ENCODE results near the gene KRTAP1-3.

Gene KRTAP1-3

DNA sequence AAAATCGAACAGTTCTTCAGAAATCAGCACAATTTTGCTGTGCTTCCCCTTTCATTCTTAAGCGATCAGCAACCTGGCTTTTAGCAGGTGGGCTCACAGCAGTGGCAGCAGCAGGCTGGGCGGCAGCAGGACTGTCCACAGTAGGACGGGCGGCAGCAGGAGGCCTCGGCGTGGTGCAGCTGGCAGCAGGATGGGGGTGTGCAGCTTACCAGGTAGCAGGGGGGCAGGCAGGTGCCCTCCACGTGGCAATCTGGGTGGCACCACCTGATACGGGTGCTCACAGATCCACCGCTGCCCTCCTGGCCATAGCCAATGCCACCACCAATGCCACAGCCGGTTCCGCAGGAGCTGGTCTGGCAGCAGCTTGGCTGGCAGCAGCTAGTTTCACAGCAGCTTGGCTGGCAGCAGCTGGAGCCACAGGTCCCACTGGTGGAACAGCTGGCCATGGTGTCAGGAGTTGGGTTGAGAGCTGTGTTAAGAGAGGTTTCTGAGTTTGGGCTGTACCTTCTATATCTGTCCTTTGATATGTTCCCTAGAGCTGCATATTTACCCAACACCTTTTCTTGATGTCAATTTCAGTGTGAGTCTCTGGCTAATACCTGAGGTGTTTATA is 4.9 kb downstream of the KRTAP1-3 start, which contains the start of gene KRTAP1-4:
KRTAP1-4 (minus strand) TSS at position 563 of the 613 bp plus-strand sequence; CDS start at position 446, 117 bp downstream.
- no peak for DNase-seq
- no peak within 1 kb of the TSS for H3K4me3 ChIP-seq (ENCODE audit: insufficient read depth, low read depth, low read length, poor library complexity, severe bottlenecking)
- no peaks in the 10 kb centered on the region for H3K36me3 ChIP-seq (ENCODE audit: control insufficient read depth, insufficient read depth, low read length)
- H3K9me3 ChIP-seq (ENCODE audit: control insufficient read depth, low read length): no peaks in the 10 kb centered on the region
- no peak within 1 kb of the TSS for H3K27ac ChIP-seq (ENCODE audit: insufficient read depth, low read length, poor library complexity, severe bottlenecking)
- H3K27me3 ChIP-seq (replicated peaks; ENCODE audit: control insufficient read depth, insufficient read depth, low read length, poor library complexity, severe bottlenecking): no peaks in the 10 kb centered on the region
- H3K4me1 ChIP-seq (ENCODE audit: control insufficient read depth, insufficient read depth, low read length, poor library complexity, severe bottlenecking): no peaks in the 10 kb centered on the region

DNA sequence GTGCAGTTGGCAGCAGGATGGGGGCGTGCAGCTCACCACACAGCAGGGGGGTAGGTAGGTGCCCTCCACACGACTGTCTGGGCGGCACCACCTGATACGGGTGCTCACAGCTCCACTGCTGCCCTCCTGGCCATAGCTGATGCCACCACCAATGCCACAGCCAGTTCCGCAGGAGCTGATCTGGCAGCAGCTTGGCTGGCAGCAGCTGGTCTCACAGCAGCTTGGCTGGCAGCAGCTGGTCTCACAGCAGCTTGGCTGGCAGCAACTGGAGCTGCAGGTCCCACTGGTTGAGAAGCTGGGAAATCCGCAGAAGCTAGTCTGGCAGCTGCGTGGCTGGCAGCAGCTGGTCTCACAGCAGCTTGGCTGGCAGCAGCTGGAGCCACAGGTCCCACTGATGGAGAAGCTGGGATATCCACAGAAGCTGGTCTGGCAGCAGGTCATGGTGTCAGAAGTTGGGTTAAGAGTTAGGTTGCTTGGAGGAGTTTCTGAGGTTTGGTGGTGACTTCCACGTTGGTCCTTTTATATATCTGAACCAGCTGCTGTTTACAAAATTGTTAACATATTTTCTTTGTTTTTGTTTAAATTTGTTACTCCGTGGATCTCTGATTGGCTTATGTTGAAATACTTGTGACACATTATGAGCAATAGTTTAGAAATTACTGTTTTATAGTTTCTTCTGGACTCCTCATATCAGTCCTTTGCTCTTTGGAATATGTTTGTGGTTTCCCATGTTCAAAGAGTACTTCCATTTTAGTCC is 7.8 kb downstream of the KRTAP1-3 start, which contains the start of gene KRTAP1-5:
KRTAP1-5 (minus strand) TSS at position 494 of the 757 bp plus-strand sequence; CDS start at position 441, 53 bp downstream.
- no peak for DNase-seq
- Histone ChIP-seq H3K27ac (ENCODE audit: insufficient read depth, low read length, poor library complexity, severe bottlenecking) (no peak within 1 kb of the TSS), H3K4me3 (ENCODE audit: insufficient read depth, low read depth, low read length, poor library complexity, severe bottlenecking) (no peak within 1 kb of the TSS), H3K9me3 (ENCODE audit: control insufficient read depth, low read length) (no peaks in the 10 kb centered on the region), H3K36me3 (ENCODE audit: control insufficient read depth, insufficient read depth, low read length) (no peaks in the 10 kb centered on the region), H3K27me3 (replicated peaks; ENCODE audit: control insufficient read depth, insufficient read depth, low read length, poor library complexity, severe bottlenecking) (no peaks in the 10 kb centered on the region), H3K4me1 (ENCODE audit: control insufficient read depth, insufficient read depth, low read length, poor library complexity, severe bottlenecking) (no peaks in the 10 kb centered on the region)

DNA sequence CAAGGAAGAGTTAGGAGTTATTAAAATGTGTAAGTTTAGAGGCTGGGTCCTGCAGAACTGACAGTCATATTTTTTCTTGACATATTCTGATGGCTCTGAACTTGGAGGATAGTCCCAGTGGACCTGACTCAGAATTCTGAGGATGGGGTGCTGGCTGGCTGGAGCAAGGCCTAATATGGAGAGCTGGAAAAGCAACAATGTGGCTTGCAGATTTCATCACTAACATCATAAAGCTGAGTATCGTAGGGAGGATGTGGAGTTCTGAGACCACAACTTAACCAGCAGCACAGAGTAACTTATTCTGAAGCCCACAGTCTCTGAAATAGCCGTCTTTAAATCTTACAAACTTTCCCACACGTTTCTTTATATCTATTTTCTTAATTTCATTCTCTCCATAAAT is 10.0 kb downstream of the KRTAP1-3 start:
- DNase-seq: no peak

DNA sequence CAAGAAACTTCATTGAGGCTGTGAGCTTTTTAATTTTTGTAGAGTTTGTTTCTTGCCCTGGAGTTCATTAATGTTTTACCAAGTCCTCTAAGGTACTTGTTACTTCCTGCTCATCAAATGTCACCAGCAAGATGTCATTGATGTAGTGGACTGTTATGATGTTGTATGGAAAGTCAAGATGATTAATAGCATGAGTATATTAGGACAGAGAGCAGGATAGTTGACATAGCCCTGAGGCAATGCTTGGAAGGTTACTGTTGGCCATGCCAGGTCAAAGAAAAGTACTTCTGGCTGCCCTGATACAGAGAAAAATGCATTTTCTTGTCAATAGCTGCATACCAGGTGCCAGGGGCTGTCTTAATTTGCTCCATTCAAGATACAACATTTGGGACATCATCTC is 14.3 kb downstream of the KRTAP1-3 start:
- H3K4me3 ChIP-seq (ENCODE audit: insufficient read depth, low read depth, low read length, poor library complexity, severe bottlenecking): no peak overlapping the region
- DNase-seq: no peak
- H3K9me3 ChIP-seq (ENCODE audit: control insufficient read depth, low read length): no peaks in the 10 kb centered on the region
- no peaks in the 10 kb centered on the region for H3K4me1 ChIP-seq (ENCODE audit: control insufficient read depth, insufficient read depth, low read length, poor library complexity, severe bottlenecking)
- no peaks in the 10 kb centered on the region for H3K27me3 ChIP-seq (replicated peaks; ENCODE audit: control insufficient read depth, insufficient read depth, low read length, poor library complexity, severe bottlenecking)
- no peaks in the 10 kb centered on the region for H3K36me3 ChIP-seq (ENCODE audit: control insufficient read depth, insufficient read depth, low read length)
- H3K27ac ChIP-seq (ENCODE audit: insufficient read depth, low read length, poor library complexity, severe bottlenecking): no peak overlapping the region

More for the DNA sequence above, 10.0 kb downstream of the KRTAP1-3 start:
- H3K27ac ChIP-seq (ENCODE audit: insufficient read depth, low read length, poor library complexity, severe bottlenecking): no peak overlapping the region
- H3K4me1 ChIP-seq (ENCODE audit: control insufficient read depth, insufficient read depth, low read length, poor library complexity, severe bottlenecking): no peaks in the 10 kb centered on the region
- H3K27me3 ChIP-seq (replicated peaks; ENCODE audit: control insufficient read depth, insufficient read depth, low read length, poor library complexity, severe bottlenecking): no peaks in the 10 kb centered on the region
- no peaks in the 10 kb centered on the region for H3K36me3 ChIP-seq (ENCODE audit: control insufficient read depth, insufficient read depth, low read length)
- H3K9me3 ChIP-seq (ENCODE audit: control insufficient read depth, low read length): no peaks in the 10 kb centered on the region
- no peak overlapping the region for H3K4me3 ChIP-seq (ENCODE audit: insufficient read depth, low read depth, low read length, poor library complexity, severe bottlenecking)

DNA sequence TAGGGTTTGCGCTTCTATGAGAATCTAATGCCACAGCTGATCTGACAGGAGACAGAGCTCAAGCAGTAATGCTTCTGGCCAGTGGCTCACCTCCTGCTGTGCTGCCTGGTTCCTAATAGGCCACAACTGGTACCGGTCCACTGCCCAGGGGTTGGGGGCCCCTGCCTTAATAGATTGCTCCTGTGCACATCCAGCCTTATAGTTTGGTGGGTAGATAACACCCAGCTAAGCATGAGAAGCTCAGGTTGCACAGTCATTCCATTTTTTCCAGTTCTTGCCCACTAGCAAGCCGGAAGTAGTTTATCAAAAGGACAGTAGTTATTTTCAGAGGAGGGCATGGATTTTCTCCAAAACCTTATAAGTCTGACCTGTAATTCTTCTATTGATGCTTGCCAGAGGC is 15.3 kb downstream of the KRTAP1-3 start:
- Histone ChIP-seq H3K27ac (ENCODE audit: insufficient read depth, low read length, poor library complexity, severe bottlenecking) (no peak overlapping the region), H3K9me3 (ENCODE audit: control insufficient read depth, low read length) (no peaks in the 10 kb centered on the region), H3K27me3 (replicated peaks; ENCODE audit: control insufficient read depth, insufficient read depth, low read length, poor library complexity, severe bottlenecking) (no peaks in the 10 kb centered on the region), H3K4me1 (ENCODE audit: control insufficient read depth, insufficient read depth, low read length, poor library complexity, severe bottlenecking) (no peaks in the 10 kb centered on the region), H3K36me3 (ENCODE audit: control insufficient read depth, insufficient read depth, low read length) (no peaks in the 10 kb centered on the region), H3K4me3 (ENCODE audit: insufficient read depth, low read depth, low read length, poor library complexity, severe bottlenecking) (no peak overlapping the region)
- DNase-seq: no peak

DNA sequence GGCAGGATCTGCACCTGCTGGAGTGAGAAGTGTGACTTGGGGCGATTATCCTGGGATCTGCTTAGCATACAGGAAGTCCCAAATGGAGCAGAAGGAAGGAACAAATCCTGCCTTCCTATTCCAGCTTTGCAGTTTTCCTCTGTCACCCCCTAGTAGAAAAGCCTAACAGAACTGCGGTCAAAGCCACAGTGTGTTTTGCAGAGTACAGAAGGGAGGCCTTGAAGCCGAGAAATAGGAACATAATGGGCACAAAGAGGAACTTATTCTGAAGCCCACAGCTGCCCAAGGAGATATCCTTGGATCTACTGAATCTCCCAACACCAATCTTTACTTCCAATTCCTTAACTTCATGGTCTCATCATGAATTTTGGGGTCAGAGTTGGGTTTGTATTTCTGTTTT is 16.1 kb downstream of the KRTAP1-3 start:
- no peaks in the 10 kb centered on the region for H3K27me3 ChIP-seq (replicated peaks; ENCODE audit: control insufficient read depth, insufficient read depth, low read length, poor library complexity, severe bottlenecking)
- no peak for DNase-seq
- no peak overlapping the region for H3K27ac ChIP-seq (ENCODE audit: insufficient read depth, low read length, poor library complexity, severe bottlenecking)
- no peaks in the 10 kb centered on the region for H3K36me3 ChIP-seq (ENCODE audit: control insufficient read depth, insufficient read depth, low read length)
- H3K4me3 ChIP-seq (ENCODE audit: insufficient read depth, low read depth, low read length, poor library complexity, severe bottlenecking): no peak overlapping the region
- H3K9me3 ChIP-seq (ENCODE audit: control insufficient read depth, low read length): no peaks in the 10 kb centered on the region
- H3K4me1 ChIP-seq (ENCODE audit: control insufficient read depth, insufficient read depth, low read length, poor library complexity, severe bottlenecking): no peaks in the 10 kb centered on the region

DNA sequence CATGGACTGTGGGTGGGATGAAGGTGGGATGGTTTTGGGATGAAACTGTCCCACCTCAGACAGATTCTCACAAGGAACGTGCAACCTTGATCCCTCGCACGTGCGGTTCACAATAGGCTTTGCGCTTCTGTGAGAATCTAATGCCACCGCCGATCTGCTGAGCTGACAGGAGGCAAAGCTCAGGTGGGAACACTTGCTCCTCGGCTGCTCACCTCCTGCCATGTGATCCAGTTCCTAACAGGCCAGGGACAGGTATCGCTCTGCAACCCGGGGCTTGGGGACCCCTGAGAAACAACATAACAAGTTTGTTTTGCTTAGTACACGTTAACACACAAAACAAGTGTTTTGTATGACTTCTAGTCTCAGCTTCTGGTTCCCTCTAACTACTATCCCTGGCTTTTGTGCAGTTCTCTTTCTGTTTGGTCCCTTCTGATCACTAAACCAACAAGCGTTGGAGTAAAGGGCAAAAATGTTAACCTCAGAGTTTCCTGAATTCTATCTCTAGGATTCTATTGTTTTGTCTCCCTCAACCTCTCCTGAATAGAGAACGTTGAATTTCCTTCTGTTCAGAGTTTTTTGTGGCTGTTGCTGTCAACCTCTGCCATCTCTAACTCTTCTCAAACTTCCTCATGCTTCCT is 18.0 kb downstream of the KRTAP1-3 start:
- Histone ChIP-seq H3K4me3 (ENCODE audit: insufficient read depth, low read depth, low read length, poor library complexity, severe bottlenecking) (no peak overlapping the region), H3K27ac (ENCODE audit: insufficient read depth, low read length, poor library complexity, severe bottlenecking) (no peak overlapping the region), H3K4me1 (ENCODE audit: control insufficient read depth, insufficient read depth, low read length, poor library complexity, severe bottlenecking) (no peaks in the 10 kb centered on the region), H3K36me3 (ENCODE audit: control insufficient read depth, insufficient read depth, low read length) (no peaks in the 10 kb centered on the region), H3K27me3 (replicated peaks; ENCODE audit: control insufficient read depth, insufficient read depth, low read length, poor library complexity, severe bottlenecking) (no peaks in the 10 kb centered on the region), H3K9me3 (ENCODE audit: control insufficient read depth, low read length) (no peaks in the 10 kb centered on the region)
- DNase-seq: no peak

DNA sequence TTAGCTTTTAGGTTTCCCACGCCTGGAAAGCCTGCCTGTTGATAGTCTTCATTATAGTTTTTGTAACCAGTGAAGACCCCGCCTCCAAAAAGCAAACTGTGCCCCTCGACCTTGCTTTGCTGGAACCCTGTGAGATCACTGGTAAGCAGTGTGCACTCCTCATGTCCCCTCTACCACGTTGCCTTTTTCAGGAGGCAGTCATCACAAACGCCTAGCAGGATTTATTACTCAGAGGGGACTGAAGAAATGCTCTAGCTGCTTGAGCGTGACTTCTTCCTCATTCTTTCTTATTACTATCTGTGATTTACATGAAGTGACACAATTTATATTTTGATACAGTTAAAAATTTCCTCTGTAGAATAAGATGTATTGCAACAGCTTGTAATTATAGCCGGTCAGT is 19.2 kb downstream of the KRTAP1-3 start:
- DNase-seq: no peak
- Histone ChIP-seq H3K27me3 (replicated peaks; ENCODE audit: control insufficient read depth, insufficient read depth, low read length, poor library complexity, severe bottlenecking) (no peaks in the 10 kb centered on the region), H3K27ac (ENCODE audit: insufficient read depth, low read length, poor library complexity, severe bottlenecking) (no peak overlapping the region), H3K4me3 (ENCODE audit: insufficient read depth, low read depth, low read length, poor library complexity, severe bottlenecking) (no peak overlapping the region), H3K9me3 (ENCODE audit: control insufficient read depth, low read length) (no peaks in the 10 kb centered on the region), H3K4me1 (ENCODE audit: control insufficient read depth, insufficient read depth, low read length, poor library complexity, severe bottlenecking) (no peaks in the 10 kb centered on the region), H3K36me3 (ENCODE audit: control insufficient read depth, insufficient read depth, low read length) (no peaks in the 10 kb centered on the region)

DNA sequence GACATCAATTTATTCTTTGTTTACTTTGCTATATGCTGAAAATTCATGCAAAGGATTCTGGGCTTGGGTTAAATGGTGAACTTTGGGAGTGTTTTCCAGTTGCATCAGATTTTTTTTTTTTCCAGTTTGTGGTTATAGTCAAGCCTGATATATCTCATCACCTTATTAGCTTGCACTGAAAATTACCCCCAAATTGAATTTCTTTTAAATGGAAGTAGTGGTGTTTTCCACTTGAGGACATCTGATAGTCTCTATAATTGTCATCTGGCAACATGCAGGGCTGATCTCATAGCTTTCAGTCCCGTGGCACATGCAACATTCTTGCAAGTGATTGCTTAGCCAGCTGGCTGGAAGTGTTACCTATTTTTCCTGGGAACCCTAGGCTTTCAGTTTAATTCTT is 21.1 kb downstream of the KRTAP1-3 start:
- Histone ChIP-seq H3K27me3 (replicated peaks; ENCODE audit: control insufficient read depth, insufficient read depth, low read length, poor library complexity, severe bottlenecking) (no peaks in the 10 kb centered on the region), H3K9me3 (ENCODE audit: control insufficient read depth, low read length) (no peaks in the 10 kb centered on the region), H3K4me3 (ENCODE audit: insufficient read depth, low read depth, low read length, poor library complexity, severe bottlenecking) (no peak overlapping the region), H3K27ac (ENCODE audit: insufficient read depth, low read length, poor library complexity, severe bottlenecking) (no peak overlapping the region), H3K4me1 (ENCODE audit: control insufficient read depth, insufficient read depth, low read length, poor library complexity, severe bottlenecking) (no peaks in the 10 kb centered on the region), H3K36me3 (ENCODE audit: control insufficient read depth, insufficient read depth, low read length) (no peaks in the 10 kb centered on the region)
- no peak for DNase-seq

DNA sequence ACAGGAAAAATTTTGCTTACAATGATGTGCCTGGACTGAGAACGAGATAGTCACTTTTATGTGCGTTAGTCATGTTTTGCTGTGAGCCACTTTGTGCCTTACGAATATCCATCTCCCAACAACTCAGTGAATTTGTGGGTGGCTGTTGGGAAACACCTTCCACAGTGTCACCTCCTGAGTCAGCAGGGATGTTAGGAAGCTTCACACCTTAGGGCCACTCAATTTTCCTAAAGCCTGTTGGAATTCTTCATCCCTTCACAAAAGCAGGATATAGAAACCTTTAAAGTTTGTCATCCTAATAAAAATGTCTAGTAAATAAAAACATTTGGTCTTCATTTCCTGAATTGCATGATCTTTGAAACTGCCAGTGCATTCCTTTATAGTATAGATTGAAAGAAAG is 21.5 kb downstream of the KRTAP1-3 start:
- no peak overlapping the region for H3K27ac ChIP-seq (ENCODE audit: insufficient read depth, low read length, poor library complexity, severe bottlenecking)
- H3K36me3 ChIP-seq (ENCODE audit: control insufficient read depth, insufficient read depth, low read length): no peaks in the 10 kb centered on the region
- no peaks in the 10 kb centered on the region for H3K9me3 ChIP-seq (ENCODE audit: control insufficient read depth, low read length)
- H3K27me3 ChIP-seq (replicated peaks; ENCODE audit: control insufficient read depth, insufficient read depth, low read length, poor library complexity, severe bottlenecking): no peaks in the 10 kb centered on the region
- no peaks in the 10 kb centered on the region for H3K4me1 ChIP-seq (ENCODE audit: control insufficient read depth, insufficient read depth, low read length, poor library complexity, severe bottlenecking)
- H3K4me3 ChIP-seq (ENCODE audit: insufficient read depth, low read depth, low read length, poor library complexity, severe bottlenecking): no peak overlapping the region
- no peak for DNase-seq

All from effector memory CD4-positive, alpha-beta T cell (primary cell).